Measurements from ENCODE around the gene CPA1. TPM values are rescaled to one million over a fixed set of nuclear protein-coding genes. Genes with fewer than 3 reads are reported as not detected.

The CPA1 gene
- total and polyA plus RNA-seq, 10 of the 15 experiments (the other 5 are each of a cell fraction or from before 2014, with no cell fraction given): 8.0 TPM; not detected in 9

DNA sequence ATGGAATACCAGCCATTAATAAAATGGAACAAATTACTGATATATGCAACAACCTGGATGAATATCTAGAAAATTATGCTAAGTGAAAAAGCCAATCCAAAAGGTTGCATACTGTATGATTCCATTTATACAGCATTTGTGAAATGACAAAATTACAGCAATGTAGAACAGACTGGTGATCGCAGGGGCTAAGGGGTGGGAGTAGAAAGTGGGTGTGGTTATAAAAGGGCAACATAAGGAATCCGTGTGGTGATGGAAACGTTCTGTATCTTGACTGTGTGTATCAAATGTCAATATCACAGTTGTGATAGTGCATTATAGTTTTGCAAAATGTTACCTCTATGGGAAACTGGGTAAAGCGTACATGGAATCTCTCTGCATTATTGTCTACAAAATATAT lies 45.5 kb downstream of the CPA1 start (continued):
- TF ChIP-seq E2F8 (IDR thresholded peaks at IDR 0.05; ENCODE audit: low read depth, partially characterized antibody): no peak
- TF ChIP-seq, protein P1, sequence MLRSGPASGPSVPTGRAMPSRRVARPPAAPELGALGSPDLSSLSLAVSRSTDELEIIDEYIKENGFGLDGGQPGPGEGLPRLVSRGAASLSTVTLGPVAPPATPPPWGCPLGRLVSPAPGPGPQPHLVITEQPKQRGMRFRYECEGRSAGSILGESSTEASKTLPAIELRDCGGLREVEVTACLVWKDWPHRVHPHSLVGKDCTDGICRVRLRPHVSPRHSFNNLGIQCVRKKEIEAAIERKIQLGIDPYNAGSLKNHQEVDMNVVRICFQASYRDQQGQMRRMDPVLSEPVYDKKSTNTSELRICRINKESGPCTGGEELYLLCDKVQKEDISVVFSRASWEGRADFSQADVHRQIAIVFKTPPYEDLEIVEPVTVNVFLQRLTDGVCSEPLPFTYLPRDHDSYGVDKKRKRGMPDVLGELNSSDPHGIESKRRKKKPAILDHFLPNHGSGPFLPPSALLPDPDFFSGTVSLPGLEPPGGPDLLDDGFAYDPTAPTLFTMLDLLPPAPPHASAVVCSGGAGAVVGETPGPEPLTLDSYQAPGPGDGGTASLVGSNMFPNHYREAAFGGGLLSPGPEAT (IDR thresholded peaks at IDR 0.05; ENCODE audit: low read depth): no peak
- no peak for TF ChIP-seq YBX1 (IDR thresholded peaks at IDR 0.05)

DNA sequence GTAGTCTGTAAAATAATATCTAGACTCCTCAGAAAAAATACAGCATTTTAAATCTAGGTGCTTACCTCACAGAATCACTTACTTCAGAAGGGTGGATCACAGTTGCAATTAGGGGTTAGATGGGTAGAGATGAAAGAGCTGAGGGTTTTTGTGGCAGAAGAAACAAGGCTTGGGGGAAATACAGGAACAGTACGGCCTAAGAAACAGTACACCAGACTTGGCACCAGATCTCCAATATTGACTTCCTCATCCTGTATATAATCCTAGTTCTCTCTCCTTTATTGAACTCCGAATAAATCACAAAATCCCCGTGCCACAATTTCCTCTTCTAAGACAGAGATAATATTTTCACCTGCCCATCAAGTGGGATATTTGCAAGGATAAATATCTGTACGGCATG lies 46.3 kb downstream of the CPA1 start:
- Histone ChIP-seq H3K9me3 (replicated peaks; ENCODE audit: control insufficient read depth, insufficient read depth, low read length) (no peaks in the 10 kb centered on the region), H3K27ac (ENCODE audit: control insufficient read depth, insufficient read depth) (no peak overlapping the region), H3K9ac (ENCODE audit: control insufficient read depth, insufficient read depth, low read length) (no peak overlapping the region), H3K4me1 (ENCODE audit: control insufficient read depth, insufficient read depth, low read length) (no peaks in the 10 kb centered on the region), H3K36me3 (ENCODE audit: control insufficient read depth in 2 of 2, insufficient read depth in 2 of 2, low read length in 1 of 2) (peaks cover 0 to 3% of the 10 kb centered on the region in 2 experiments; a peak in 1 of 4 replicates), H3K4me3 (no peak overlapping the region), H3K27me3 (replicated peaks in 1 of 2; ENCODE audit: control insufficient read depth in 2 of 2, insufficient read depth in 2 of 2, low read length in 1 of 2) (no peaks in the 10 kb centered on the region), H2AFZ (ENCODE audit: control insufficient read depth, low read depth, low read length) (no peak overlapping the region), H3K79me2 (ENCODE audit: control insufficient read depth, insufficient read depth, low read length) (no peaks in the 10 kb centered on the region), H3K4me2 (ENCODE audit: control insufficient read depth, insufficient read depth) (no peak overlapping the region), H4K20me1 (ENCODE audit: control insufficient read depth, insufficient read depth) (no peaks in the 10 kb centered on the region)
- DNase-seq (ENCODE audit: low read depth, low spot score) (no peak), ATAC-seq (no peak), FAIRE-seq (no peak)
- ChIA-PET POLR2A (no interaction called here), SMC1A (ENCODE audit: uncharacterized antibody, unreplicated experiment) (no interaction called here), CTCF (no interaction called here), RAD21 (ENCODE audit: unreplicated experiment) (no interaction called here)
- BruUV-seq (replicated peaks): no TSS peak
- WGBS (ENCODE audit: insufficient coverage, insufficient replicate concordance, low lambda C conversion rate, missing lambda C conversion rate): 85% methylated on average over 4 of the region's 4 CpGs
- intact Hi-C loops (cut with micrococcal nuclease; ENCODE audit: unreplicated experiment): no loop called here
- in situ Hi-C loops (cut with MboI): no loop called here
- no peak for TF ChIP-seq IKZF1 (conservative IDR thresholded peaks at IDR 0.05)
- TF ChIP-seq SMAD1 (IDR thresholded peaks at IDR 0.05; ENCODE audit: low read depth, partially characterized antibody): no peak
- TF ChIP-seq KLF5 (IDR thresholded peaks at IDR 0.05; ENCODE audit: partially characterized antibody): no peak
- TF ChIP-seq POLR2AphosphoS2 (IDR thresholded peaks at IDR 0.05; ENCODE audit: low read depth, low read length): no peak
- no peak for TF ChIP-seq RUNX3 (IDR thresholded peaks at IDR 0.05; ENCODE audit: low read length)
- no peak for TF ChIP-seq POLR2A (IDR thresholded peaks at IDR 0.05; ENCODE audit: low read depth, low read length)
- no peak for TF ChIP-seq KDM1A (IDR thresholded peaks at IDR 0.05; ENCODE audit: borderline replicate concordance)
- no peak for TF ChIP-seq YY1 (IDR thresholded peaks at IDR 0.05; ENCODE audit: low read depth, low read length)
- TF ChIP-seq BACH1 (IDR thresholded peaks at IDR 0.05; ENCODE audit: borderline replicate concordance): no peak
- TF ChIP-seq CUX1 (IDR thresholded peaks at IDR 0.05; ENCODE audit: insufficient replicate concordance, low read depth, low read length): no peak
- no peak for TF ChIP-seq CHD2 (IDR thresholded peaks at IDR 0.05; ENCODE audit: borderline replicate concordance, low read depth, low read length)
- no peak for TF ChIP-seq STAT1 (conservative IDR thresholded peaks at IDR 0.05)
- no peak for TF ChIP-seq NBN (IDR thresholded peaks at IDR 0.05)
